Stomach (tissue), 9 donors: ENCODE results near the gene NR6A1. TPM values are rescaled to one million over a fixed set of nuclear protein-coding genes. Genes with fewer than 3 reads are reported as not detected.

Source experiments
- DNase-seq, 2 donors: peaks; one replicate each; pipeline versions ENCODE4 v3.0.0 to v3.0.0-alpha.2; 2013 to 2019
- H3K27ac ChIP-seq, 5 donors: fragments of 200-600 bp in 4 of 5; sonication (generic) in 4 of 5; one replicate each; pipeline ENCODE4 v1.5.1; 2013 to 2019; ENCODE audit warnings: mild to moderate bottlenecking in 1 of 5, moderate library complexity in 1 of 5
- H3K27me3 ChIP-seq, 3 donors: fragments of 200-600 bp; sonication (generic); one replicate each; pipeline ENCODE4 v1.5.1; 2017 to 2019; ENCODE audit warnings: mixed run types in 1 of 3
- H3K36me3 ChIP-seq, 4 donors: fragments of 200-600 bp; sonication (generic); 1 replicate in 3 of 4; 2 replicates in 1 of 4; pipeline ENCODE4 v1.5.1; 2016 to 2019
- H3K4me1 ChIP-seq, 4 donors: fragments of 200-600 bp; sonication (generic); one replicate each; pipeline ENCODE4 v1.5.1; 2016 to 2019
- H3K4me3 ChIP-seq, 4 donors: fragments of 200-600 bp; sonication (generic) in 3 of 4; one replicate each; pipeline ENCODE4 v1.5.1; 2016 to 2019; ENCODE audit warnings: mild to moderate bottlenecking in 1 of 4
- H3K9me3 ChIP-seq, 4 donors: fragments of 200-600 bp; sonication (generic); one replicate each; pipeline ENCODE4 v1.5.1; 2016 to 2019
- EP300 ChIP-seq: sonication (generic); formaldehyde crosslinking; IDR thresholded peaks from one replicate; pipeline ENCODE4 v1.6.1; 2017; ENCODE audit warnings: antibody characterized with exemption
- POLR2A ChIP-seq, 4 donors: fragments of 450-650 bp; IDR thresholded peaks; one replicate each; pipeline ENCODE4 v1.6.1; 2016; ENCODE audit warnings: antibody characterized with exemption in 4 of 4, control low read depth in 2 of 4, mild to moderate bottlenecking in 1 of 4, moderate library complexity in 1 of 4
- POLR2AphosphoS5 ChIP-seq, 3 donors: sonication (generic); formaldehyde crosslinking; IDR thresholded peaks; one replicate each; pipeline ENCODE4 v1.6.1; 2016; ENCODE audit warnings: antibody characterized with exemption in 3 of 3
- WGBS, 5 donors: extraction: QIAGEN DNeasy Blood & Tissue Kit in 3 of 5; methylation state at CpG; one replicate each; pipeline versions ENCODE4 v1.1.5 to v1.1.7; 2013 to 2018; 5-methylcytosine and 5-hydroxymethylcytosine counted together
- intact Hi-C: fragments of 100-400 bp; cut with DNase I; formaldehyde crosslinking; loops from one replicate; pipeline ENCODE4 v1.15.1; 2023; ENCODE audit warnings: low total_unique reads
- polyA plus RNA-seq, 3 donors: library from polyadenylated mRNA; stranded (reverse); fragments of 200-250 nt; gene quantifications; one replicate each; pipeline ENCODE4 v1.2.3, GENCODE V29; 2013
- total RNA-seq, 5 donors: library from RNA; depleted of rRNA; stranded (reverse); fragments of >200 nt; gene quantifications; one replicate each; pipeline versions ENCODE4 v1.1.0 to v1.2.3, GENCODE V29; 2014 to 2016
- TF ChIP-seq, protein P1 (sequence below), 7 experiments: fragments of 450-650 bp in 4 of 7; fragments of 200-600 bp in 3 of 7; sonication (generic) in 3 of 7; IDR thresholded peaks; one replicate each; pipeline ENCODE4 v1.5.1; 2016 to 2019; ENCODE audit warnings: antibody characterized with exemption in 7 of 7, control low read depth in 2 of 7, mild to moderate bottlenecking in 1 of 7
- donor health status: healthy with polysubstance abuse.
- donor health status: Bipolar disorder and iron deficiency.
- donor health status: healthy.

NR6A1 gene
- total and polyA plus RNA-seq, 8 donors: 0.15 to 3.2 (median 1.5) TPM; not detected in 1

DNA sequence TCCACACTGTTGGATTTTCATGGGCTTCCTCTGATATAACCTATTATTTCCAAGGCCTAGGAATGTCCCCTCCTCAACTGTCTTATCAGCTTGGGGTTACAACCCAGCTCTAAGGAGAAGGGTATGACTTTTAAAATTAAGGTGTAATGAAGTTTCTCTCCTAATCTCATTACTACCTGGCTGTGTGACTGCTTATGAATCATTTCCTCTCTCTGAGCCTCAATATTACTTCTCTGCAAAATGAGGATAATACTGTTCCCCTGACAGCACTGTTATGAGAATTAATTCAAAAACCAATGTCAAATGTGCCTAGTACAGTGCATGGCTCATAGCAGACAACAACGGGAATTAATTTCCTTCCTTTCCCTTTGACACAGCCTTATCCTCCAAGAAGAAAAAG lies 118.9 kb downstream of the NR6A1 start:
- TF ChIP-seq, protein P1, sequence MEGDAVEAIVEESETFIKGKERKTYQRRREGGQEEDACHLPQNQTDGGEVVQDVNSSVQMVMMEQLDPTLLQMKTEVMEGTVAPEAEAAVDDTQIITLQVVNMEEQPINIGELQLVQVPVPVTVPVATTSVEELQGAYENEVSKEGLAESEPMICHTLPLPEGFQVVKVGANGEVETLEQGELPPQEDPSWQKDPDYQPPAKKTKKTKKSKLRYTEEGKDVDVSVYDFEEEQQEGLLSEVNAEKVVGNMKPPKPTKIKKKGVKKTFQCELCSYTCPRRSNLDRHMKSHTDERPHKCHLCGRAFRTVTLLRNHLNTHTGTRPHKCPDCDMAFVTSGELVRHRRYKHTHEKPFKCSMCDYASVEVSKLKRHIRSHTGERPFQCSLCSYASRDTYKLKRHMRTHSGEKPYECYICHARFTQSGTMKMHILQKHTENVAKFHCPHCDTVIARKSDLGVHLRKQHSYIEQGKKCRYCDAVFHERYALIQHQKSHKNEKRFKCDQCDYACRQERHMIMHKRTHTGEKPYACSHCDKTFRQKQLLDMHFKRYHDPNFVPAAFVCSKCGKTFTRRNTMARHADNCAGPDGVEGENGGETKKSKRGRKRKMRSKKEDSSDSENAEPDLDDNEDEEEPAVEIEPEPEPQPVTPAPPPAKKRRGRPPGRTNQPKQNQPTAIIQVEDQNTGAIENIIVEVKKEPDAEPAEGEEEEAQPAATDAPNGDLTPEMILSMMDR (IDR thresholded peaks at IDR 0.05): no peak
- TF ChIP-seq POLR2A (IDR thresholded peaks at IDR 0.05): no peak
- TF ChIP-seq POLR2AphosphoS5 (IDR thresholded peaks at IDR 0.05): no peak
- no peak for TF ChIP-seq EP300
- no peaks in the 10 kb centered on the region for H3K27me3 ChIP-seq
- H3K27ac ChIP-seq: no peak overlapping the region
- H3K9me3 ChIP-seq: no peaks in the 10 kb centered on the region
- DNase-seq: no peak
- no peaks in the 10 kb centered on the region for H3K4me1 ChIP-seq
- no peak overlapping the region for H3K4me3 ChIP-seq
- intact Hi-C loops: no loop called here
- WGBS, 5 donors: 90 to 97% (median 92%) methylated on average over 1 of the region's 1 CpG
- H3K36me3 ChIP-seq: no peaks in the 10 kb centered on the region

DNA sequence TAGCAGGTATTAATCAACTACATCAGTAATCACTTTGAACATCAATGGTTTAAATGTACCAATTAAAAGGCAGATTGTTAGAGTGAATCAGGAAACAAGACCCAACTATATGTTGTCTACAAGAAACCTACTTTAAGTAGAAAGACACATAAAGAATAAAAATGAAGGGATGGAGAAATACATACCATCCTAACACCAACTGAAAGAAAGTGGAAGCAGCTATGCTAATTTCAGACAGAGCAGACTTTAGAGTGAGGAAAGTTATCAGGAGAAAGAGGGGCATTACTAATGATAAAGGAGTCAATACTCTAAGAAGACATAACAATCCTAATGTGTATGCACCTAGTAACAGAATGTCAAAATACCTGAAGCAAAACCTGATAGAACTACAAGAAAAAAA lies 125.8 kb downstream of the NR6A1 start:
- intact Hi-C loops: no loop called here
- Histone ChIP-seq H3K4me3 (no peak overlapping the region), H3K4me1 (no peaks in the 10 kb centered on the region), H3K36me3 (no peaks in the 10 kb centered on the region), H3K27ac (no peak overlapping the region), H3K9me3 (peaks cover 0 to 5% (median 0%) of the 10 kb centered on the region in 4 donors), H3K27me3 (no peaks in the 10 kb centered on the region)
- DNase-seq: no peak
- TF ChIP-seq POLR2AphosphoS5 (IDR thresholded peaks at IDR 0.05) (no peak), EP300 (no peak), POLR2A (IDR thresholded peaks at IDR 0.05) (no peak)
- TF ChIP-seq, protein P1 (IDR thresholded peaks at IDR 0.05): no peak

DNA sequence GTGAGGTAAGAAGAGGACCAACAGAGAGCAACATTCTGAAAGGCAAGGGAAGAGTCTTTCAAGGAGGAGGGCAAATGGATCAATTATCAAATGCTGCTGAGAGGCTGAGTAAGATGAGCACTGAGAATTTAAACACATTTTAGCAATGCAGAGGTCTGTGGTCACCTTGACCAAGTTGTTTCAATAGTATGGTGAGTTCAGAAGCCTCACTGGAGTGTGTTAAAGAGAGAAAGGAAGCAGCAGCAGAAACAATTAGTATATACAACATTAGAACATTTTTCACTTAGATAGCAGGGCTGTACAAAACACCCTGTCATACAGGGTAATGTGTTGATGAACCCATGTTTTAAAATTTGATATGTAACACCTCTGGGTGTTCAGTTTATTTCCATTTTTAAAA lies 131.5 kb downstream of the NR6A1 start:
- intact Hi-C loops: no loop called here
- TF ChIP-seq POLR2AphosphoS5 (IDR thresholded peaks at IDR 0.05) (no peak), POLR2A (IDR thresholded peaks at IDR 0.05) (no peak), EP300 (no peak)
- TF ChIP-seq, protein P1 (IDR thresholded peaks at IDR 0.05): no peak
- Histone ChIP-seq H3K4me3 (no peak overlapping the region), H3K4me1 (no peaks in the 10 kb centered on the region), H3K27me3 (no peaks in the 10 kb centered on the region), H3K9me3 (no peaks in the 10 kb centered on the region), H3K36me3 (no peaks in the 10 kb centered on the region), H3K27ac (no peak overlapping the region)
- DNase-seq: no peak

DNA sequence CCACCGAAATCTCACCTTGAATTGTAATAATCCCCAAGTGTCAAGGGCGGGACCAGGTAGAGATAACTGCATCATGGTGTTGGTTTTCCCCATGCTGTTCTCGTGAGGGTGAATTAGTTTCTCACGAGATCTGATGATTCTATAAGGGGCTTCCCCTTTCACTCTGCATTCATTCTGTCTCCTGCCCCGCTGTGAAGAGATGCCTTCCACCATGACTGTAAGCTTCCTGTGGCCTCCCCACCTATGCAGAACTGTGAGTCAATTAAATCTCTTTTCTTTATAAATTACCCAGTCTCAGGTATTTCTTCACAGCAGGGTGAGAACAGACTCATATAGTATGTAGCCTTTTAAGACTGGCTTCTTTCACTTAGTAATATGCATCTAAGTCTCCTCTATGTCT lies 135.8 kb downstream of the NR6A1 start:
- intact Hi-C loops: no loop called here
- no peak for DNase-seq

More for the DNA sequence above, 135.8 kb downstream of the NR6A1 start:
- no peaks in the 10 kb centered on the region for H3K9me3 ChIP-seq
- no peaks in the 10 kb centered on the region for H3K36me3 ChIP-seq
- no peaks in the 10 kb centered on the region for H3K27me3 ChIP-seq
- H3K4me1 ChIP-seq: no peaks in the 10 kb centered on the region
- H3K27ac ChIP-seq: no peak overlapping the region
- TF ChIP-seq EP300 (no peak), POLR2AphosphoS5 (IDR thresholded peaks at IDR 0.05) (no peak), POLR2A (IDR thresholded peaks at IDR 0.05) (no peak)
- TF ChIP-seq, protein P1 (IDR thresholded peaks at IDR 0.05): no peak
- 81 to 96% (median 88%) methylated on average over 5 of the region's 5 CpGs for WGBS, 5 donors
- no peak overlapping the region for H3K4me3 ChIP-seq
